ENCODE measurements around the gene TECPR1.

The TECPR1 gene

DNA sequence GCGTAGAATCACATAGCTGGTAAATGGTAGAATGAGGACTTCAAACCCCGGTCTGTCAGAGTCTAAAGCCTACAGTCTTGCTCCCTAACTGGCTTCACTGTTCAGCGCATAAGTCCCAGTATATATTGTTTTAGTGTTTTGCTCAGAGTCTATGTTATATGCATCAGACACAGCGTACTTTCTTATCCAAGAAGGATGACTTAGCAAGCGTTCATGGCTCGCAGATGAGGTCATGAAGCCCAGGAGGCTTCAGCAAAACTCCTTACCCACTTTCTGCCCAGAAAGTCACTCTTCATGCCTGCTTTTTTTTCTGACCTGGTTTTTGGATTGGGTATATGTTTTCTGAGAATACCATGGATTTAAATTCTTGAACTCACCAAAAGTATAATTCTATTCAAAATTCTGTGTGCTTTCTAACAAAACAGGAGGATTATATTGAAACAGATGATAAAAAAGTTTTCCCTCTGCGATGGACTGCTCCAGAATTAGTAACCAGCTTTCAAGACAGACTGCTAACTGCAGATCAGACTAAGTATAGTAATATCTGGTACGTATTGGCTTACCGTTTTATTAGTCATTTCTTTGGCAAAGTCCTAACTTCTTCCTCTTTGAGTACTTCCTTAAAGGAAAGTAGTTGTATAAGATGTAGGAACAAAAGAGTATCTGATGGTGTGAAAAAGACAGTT is 65.4 kb downstream of the TECPR1 start:
- DNase-seq: no peak

DNA sequence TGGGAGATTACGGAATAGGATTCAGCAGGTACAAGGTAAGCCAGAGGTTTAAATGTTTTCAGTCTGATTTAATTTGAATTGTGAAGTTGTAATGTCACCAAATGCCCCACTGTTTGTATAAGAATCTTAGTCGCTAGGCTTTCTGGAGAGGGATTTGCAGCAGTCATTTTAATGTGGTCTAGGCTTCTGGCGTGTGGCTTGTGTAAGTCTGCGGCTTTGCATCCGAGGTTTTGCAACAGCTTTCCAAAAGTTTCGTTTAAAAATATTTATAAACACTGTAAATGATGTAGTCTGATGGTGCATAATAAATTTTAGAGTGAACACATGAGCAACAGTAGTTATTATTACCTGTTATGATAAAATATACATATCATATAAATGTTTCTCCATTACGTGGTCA is 66.9 kb downstream of the TECPR1 start:
- no peak for DNase-seq

DNA sequence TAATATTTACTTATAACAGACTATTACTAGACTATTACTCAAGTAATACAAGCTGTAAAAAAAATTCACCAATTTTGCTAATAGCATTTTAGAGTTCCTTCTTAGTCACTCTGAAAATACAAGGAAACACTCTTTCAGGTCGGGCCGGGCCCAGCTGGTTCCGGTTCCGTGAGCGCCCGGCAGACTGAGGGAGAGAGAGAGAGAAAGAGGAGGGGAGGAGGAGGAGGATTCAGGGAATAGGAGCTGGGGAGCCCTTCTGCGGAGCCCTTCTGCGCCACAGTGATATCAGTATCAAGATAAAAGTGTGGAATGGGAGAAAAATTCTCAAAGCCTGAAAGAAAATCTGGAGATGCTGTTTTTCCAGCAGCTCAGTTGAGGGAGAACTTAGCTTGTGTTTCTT is 71.3 kb downstream of the TECPR1 start:
- no peak for DNase-seq

DNA sequence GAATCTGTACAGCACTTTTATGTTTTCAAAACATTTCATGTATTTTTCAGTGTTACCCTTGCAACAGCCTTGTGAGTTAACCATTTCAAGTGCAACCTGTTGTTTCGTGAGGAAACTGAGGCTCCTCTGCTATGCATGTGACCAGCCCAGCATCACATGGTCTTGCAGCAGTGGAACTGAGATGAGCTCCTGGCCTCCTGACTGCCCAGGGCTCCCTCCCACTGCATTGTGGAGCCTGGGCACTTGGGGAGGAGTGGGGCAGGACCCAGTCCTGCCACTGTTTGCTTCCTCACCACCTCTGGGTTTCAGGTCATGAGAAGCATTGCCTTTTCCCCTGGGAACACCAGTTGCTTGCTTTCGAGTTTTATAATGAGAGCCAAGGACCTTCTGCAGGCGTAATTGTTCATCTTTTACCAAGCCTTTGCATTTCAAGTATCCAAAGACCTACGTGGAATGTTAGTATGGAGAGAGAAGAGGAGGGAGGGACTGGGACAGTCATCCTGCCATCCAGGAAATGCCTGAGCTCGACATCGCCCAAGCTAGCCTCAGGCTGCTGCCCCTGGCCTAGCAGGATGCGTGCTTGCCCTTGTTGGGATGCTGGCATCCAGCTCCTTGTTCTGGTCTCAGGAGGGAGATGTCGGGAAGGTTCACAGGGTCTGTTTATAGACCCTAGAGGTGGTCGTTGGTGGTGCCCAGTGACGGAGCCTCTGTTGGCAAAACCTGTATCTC is 73.1 kb downstream of the TECPR1 start:
- DNase-seq: no peak

DNA sequence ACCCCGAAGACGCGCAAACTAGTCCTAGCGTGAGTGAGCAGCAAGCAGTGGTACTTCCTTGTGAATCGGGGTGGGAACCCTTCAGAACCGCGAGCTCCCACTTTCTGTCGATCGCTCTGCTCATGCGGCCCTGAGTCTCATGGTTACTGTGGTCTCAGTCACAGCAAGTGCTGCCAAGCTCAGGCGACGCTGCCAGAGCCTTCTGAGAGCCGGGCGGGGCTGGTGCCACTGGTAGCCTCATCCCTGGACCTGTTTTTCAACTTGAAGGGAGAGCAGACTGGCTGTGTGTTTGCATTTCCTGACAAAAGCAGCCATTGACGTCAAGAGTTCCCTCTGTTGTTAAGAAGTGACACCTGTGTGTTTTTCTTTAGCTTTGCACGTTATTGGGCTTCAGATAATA is 73.7 kb downstream of the TECPR1 start:
- no peak for DNase-seq

DNA sequence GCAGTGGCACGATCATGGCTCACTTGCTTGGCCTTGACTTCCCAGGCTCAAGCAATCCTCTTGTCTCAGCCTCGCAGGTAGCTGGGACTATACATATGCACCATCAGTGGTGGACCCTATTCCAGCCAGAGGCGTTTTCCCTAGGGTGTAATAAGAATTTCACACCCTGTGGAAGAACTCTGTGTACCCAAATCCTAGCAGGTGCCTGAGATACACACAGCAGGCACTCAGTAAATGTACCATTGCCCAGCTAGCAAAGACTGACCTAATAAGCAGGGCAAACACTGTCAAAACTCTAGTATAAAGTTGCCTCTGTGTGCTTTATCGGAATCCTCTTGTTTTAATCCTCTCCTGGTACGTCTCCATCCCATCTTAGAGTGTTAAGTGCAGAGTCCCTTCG is 74.5 kb downstream of the TECPR1 start:
- DNase-seq: no peak

DNA sequence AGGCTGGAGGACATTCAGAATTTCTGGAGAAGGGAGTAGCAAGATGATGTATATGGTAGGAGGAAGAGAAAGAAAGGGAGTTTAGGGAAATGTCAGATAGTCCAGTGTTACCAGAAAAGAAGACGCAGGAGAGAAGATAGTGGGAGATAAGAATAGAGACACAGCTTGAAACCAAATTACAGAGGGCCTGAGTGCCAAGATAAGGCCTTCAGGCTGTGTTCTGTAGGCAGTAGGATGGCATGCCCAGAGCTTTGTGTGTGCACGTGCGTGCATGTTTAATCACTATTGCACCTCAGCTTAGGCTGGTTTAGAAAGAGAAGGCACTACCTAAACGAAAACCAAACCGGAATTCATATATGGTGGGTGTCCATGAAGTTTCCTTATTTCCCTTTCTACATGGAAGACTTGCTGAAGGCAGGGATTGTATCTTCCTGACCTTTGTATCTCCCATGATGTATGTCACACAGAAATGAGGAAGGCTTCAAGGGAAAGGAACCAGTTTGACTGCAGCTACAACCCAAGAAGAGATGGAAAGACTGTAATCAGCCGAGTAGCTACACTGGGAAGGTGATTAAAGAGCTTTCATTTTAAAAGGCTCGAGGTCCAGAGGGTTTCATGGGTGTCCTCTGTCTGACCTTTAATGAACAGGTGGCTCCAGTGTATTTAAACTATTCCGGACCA is 76.6 kb downstream of the TECPR1 start:
- DNase-seq: no peak

DNA sequence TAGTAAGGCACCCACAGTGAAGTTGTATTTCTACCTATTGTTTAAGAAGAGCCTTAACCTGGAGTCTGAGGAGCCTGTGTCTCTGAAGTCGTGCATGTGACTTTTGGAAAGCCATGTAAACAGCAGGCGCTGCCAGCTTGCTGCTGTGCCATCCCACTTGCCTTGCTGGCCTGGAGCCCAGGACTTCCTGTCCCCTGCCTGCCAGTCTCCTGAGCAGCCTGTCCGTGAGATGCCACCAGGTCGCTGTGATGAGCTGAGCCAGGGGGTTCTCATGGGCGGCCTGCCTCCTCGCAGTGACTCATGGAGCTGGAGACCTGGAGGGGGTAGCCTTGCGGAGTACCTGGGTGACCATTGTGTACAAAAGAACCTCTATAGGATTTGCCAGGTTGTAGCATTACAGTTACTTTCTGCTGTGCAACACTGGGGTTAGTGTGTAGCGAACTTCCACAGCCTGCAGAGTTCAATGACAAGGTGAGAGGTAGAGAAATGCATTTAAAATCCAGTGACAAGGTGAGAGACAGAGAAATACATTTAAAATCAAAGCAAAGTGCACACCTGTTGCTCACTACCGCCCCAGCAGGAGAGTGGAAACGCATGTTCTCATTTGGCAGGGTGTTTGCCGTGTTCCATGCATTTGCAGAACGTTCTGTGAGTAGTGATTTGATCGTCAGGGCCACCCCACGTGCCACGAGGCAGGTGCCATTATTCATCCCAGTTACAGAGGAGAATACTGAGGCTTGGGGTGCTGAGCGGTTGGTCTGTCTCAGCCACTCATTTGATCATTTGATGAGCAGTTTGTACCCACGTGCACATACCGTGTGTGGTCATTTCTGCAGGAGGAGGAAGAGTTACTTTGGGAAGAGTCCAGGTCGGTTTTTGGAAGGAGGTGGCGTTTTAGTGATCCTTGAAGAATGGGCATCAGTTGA is 77.4 kb downstream of the TECPR1 start:
- DNase-seq: no peak

DNA sequence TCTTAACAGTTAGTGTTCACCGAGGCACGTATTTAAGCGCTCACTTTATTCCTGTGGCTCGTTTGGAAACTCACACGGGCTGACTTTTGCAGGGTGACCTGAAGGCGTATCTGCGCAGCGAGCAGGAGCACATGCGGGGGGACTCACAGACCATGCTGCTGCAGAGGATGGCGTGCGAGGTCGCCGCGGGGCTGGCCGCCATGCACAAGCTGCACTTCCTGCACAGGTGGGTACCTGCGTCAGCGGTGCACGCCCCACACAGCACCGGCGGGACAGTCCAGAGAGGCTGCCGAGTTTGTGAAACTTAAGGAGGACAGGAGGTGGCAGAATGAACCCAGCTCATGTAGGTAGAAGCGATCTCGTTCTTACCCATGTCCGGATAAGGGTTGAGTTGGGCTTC is 80.6 kb downstream of the TECPR1 start:
- no peak for DNase-seq

DNA sequence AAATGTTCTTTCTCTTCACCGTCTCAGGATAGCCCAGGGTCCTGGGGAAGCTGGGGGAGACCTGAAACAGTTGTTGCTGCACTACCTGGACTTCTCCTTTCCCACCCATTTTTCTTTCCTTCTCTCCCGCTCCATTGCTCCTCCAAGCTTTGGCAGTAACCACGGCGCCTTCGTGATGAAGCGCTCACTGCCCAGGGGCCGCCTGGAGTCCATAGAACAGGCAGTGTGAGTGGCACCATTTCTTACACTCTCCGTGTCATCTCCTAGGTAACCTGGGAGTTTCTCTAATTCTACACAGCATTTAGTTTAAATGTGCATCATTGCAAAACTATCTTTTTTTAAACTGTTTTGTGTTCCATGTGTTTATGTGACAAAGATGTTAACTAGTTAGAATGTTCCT is 81.1 kb downstream of the TECPR1 start:
- no peak for DNase-seq

DNA sequence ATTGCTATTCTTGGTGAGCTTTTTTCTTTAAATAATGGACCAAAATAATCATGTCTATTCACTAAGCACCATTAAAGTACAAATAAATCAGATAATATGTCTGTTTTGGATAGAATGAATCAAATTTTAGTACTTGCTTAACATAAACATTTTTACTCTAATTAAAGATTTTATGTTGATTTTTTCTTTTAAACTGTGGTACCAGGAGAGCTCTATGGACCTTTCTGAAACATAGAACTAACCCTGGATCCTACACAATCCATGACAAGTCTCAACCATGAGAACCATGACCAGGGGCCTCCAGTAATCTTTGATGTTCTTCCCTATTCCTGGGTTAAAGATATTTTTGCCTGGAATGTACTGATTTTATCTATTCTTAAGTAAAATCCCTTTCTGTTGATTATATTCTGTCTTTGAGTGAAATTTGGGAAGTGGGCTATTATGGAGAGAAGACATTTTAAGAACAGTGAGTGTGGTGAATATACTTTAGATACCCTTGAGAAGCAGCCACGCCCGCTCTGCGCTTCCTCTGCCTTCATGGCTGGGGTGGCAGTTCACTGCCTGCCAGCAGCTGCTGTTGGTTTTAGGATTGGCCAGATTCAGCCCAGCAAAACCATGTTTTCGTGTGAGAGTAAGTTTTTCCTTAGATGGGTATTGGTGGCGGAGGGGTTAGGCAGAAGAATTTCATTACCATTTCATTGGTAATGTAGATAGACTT is 83.0 kb downstream of the TECPR1 start:
- DNase-seq: no peak

DNA sequence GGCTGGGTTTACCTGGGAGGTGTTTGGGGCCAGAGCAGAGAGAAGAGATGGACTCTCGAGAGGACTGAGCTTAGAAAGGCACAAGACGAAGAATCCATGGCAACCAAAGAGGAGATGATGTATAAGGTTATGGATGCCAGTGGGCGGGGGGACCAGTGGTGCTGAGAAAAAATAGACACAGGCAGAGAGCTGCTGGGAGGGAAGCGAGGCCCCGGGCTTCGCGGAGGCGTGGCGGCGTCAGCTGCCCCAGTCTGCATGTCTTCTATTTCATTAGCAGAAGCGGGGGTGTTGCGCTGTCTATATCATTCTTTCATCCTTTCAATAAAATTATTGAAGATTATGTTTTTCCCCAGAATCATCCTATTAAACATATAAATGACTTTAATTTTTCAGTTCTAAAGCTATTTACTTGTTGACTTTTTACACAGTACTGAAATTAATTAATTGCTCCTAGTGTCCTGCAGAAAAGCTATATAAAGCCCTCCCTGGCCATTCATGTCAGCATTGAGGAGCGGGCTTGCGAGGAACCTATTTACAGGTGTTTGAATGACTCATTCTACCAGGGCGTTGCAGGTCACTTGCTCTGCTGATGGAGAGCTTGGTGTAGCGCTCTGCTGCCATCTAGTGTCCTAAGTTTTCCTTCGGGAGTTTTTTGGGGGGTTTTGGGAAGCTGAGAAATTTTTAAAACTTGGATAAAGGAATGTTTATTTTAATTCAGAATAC is 83.7 kb downstream of the TECPR1 start:
- DNase-seq: peak; percentile 72

DNA sequence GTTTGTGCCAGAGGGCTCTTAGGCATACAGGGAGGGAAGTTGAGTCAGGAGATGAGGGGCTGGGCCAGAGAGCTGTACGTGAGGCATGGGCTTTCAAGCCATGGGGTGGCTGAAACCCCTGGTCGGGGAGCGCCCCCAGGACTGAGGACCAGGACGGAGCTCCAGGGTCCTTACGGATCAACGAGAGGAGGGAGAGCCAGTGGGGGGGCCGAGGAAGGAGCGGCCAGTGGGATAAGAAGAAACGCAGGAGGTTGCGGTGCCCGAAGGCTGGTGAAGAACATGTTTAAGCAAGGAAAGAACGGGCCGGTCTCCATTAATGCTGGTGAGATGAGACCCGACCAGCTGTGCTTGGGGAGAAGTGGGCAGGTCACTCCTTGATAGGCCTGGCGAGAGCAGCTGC is 84.4 kb downstream of the TECPR1 start:
- no peak for DNase-seq

DNA sequence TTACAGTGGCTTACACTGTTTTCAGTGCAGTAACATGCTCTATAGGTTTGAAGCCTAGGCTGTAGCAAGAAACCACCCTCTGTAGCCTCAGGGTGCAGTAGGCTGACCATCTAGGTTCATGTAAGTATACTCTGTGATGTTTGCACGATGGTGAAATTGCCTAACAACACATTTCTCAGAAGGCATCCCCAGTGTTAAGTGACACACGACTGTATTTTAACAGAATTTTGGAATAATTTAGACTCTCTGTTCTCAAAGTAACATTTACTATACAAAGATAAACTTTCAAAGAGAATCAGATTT is 85.4 kb downstream of the TECPR1 start:
- no peak for DNase-seq

DNA sequence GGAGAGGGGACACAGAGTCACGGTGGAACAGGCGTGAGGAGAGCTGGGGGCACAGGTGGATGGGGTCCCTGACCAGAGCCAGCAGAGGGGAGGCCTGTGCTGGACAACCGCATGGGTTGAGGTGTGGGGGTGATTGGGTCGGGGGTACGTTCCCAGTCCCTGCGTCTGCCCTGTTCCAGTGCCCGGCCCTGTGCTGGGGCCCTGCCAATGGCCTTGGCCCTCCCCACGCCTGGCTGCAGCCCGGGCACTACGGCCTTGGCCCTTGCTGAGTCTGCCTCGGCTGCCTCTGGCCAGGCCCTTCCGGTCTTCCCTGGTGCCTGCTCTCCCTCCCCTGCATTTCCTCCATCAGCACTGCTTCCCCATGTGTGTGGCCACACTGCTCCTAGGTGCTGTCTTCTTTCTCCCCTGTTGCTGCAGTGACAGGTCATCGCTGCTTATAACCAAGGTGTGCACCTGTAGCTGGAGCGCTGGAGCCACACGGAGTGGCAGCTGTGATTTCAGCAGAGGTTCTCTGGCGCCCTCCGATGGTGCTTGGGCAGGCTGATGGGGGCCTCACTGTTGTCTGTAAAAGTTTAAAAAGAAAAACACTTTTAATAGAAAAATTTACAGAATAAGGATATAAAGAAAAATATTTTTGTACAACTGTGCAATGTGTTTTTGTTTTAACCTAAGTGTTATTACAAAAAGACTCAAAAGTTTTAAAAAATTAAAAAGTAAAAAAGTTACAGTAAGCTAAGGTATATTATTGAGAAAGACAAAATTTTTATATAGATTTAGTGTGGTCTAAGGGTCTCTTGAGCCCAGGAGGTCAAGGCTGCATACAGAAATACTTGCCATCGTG is 86.0 kb downstream of the TECPR1 start:
- DNase-seq: peak; percentile 82
